ENCODE measurements around the gene NIM1K. TPM values are rescaled to one million over a fixed set of nuclear protein-coding genes. Genes with fewer than 3 reads are reported as not detected.

The NIM1K gene
- total RNA-seq, 1 experiment from 2014 or later, result 0.59 TPM

DNA sequence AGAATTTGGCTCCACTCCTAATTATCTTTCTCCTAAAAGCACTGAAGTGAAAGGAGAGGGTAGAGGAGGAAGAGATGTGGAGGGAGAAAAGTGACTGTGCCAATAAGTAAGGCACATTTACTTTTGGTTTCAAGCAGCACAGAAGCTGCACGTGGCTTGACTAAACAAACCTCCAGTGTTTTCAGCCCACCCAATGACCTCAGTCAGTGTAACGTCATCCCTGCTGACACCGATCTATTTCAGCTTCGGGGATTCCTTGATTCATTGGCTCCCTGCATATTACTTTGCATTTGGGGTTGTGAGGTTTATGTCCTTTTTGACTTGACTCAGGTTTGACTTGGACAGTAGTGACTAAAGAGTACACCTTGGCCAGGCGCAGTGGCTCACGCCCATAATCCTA is 35.6 kb upstream of the NIM1K start:
- Histone ChIP-seq H3K9me3 (ENCODE audit: control insufficient read depth, insufficient read depth, low read depth, low read length) (no peaks in the 10 kb centered on the region), H3K4me3 (ENCODE audit: low read depth in 2 of 2, low read length in 2 of 2) (no peak overlapping the region), H3K36me3 (ENCODE audit: control insufficient read depth, insufficient read depth, low read length) (0 out of 2 replicates have a peak, but pooled peaks cover 10% of the 10 kb centered on the region), H3K27me3 (ENCODE audit: control insufficient read depth, insufficient read depth, low read length) (no peaks in the 10 kb centered on the region), H3K4me1 (ENCODE audit: control insufficient read depth, insufficient read depth, low read length) (no peaks in the 10 kb centered on the region), H3K27ac (ENCODE audit: low read length) (no peak overlapping the region)
- TF ChIP-seq, protein P1, sequence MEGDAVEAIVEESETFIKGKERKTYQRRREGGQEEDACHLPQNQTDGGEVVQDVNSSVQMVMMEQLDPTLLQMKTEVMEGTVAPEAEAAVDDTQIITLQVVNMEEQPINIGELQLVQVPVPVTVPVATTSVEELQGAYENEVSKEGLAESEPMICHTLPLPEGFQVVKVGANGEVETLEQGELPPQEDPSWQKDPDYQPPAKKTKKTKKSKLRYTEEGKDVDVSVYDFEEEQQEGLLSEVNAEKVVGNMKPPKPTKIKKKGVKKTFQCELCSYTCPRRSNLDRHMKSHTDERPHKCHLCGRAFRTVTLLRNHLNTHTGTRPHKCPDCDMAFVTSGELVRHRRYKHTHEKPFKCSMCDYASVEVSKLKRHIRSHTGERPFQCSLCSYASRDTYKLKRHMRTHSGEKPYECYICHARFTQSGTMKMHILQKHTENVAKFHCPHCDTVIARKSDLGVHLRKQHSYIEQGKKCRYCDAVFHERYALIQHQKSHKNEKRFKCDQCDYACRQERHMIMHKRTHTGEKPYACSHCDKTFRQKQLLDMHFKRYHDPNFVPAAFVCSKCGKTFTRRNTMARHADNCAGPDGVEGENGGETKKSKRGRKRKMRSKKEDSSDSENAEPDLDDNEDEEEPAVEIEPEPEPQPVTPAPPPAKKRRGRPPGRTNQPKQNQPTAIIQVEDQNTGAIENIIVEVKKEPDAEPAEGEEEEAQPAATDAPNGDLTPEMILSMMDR (IDR thresholded peaks at IDR 0.05), result no peak
- TF ChIP-seq TCF7L2 (IDR thresholded peaks at IDR 0.05; ENCODE audit: low read depth, low read length), result no peak
- TF ChIP-seq SIN3A (IDR thresholded peaks at IDR 0.05; ENCODE audit: borderline replicate concordance, insufficient read depth, low read depth, low read length), result no peak
- TF ChIP-seq, protein P2, sequence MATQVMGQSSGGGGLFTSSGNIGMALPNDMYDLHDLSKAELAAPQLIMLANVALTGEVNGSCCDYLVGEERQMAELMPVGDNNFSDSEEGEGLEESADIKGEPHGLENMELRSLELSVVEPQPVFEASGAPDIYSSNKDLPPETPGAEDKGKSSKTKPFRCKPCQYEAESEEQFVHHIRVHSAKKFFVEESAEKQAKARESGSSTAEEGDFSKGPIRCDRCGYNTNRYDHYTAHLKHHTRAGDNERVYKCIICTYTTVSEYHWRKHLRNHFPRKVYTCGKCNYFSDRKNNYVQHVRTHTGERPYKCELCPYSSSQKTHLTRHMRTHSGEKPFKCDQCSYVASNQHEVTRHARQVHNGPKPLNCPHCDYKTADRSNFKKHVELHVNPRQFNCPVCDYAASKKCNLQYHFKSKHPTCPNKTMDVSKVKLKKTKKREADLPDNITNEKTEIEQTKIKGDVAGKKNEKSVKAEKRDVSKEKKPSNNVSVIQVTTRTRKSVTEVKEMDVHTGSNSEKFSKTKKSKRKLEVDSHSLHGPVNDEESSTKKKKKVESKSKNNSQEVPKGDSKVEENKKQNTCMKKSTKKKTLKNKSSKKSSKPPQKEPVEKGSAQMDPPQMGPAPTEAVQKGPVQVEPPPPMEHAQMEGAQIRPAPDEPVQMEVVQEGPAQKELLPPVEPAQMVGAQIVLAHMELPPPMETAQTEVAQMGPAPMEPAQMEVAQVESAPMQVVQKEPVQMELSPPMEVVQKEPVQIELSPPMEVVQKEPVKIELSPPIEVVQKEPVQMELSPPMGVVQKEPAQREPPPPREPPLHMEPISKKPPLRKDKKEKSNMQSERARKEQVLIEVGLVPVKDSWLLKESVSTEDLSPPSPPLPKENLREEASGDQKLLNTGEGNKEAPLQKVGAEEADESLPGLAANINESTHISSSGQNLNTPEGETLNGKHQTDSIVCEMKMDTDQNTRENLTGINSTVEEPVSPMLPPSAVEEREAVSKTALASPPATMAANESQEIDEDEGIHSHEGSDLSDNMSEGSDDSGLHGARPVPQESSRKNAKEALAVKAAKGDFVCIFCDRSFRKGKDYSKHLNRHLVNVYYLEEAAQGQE (IDR thresholded peaks at IDR 0.05; ENCODE audit: insufficient read depth in 1 of 2, low read depth in 2 of 2, low read length in 1 of 2), result no peak
- TF ChIP-seq POLR2AphosphoS5 (IDR thresholded peaks at IDR 0.05; ENCODE audit: low read depth, low read length), result no peak
- ChIA-PET CTCF (no interaction called here), POLR2A (no interaction called here)
- no TSS peak for BruUV-seq (replicated peaks)
- in situ Hi-C loops (cut with HindIII; ENCODE audit: low pct_unique_long_range_greater_than_20kb, low sequenced_read_pairs), result no loop called here
- ATAC-seq (no peak), DNase-seq (ENCODE audit: low read depth, low spot score) (no peak)
- intact Hi-C loops (cut with micrococcal nuclease; ENCODE audit: unreplicated experiment), result no loop called here

DNA sequence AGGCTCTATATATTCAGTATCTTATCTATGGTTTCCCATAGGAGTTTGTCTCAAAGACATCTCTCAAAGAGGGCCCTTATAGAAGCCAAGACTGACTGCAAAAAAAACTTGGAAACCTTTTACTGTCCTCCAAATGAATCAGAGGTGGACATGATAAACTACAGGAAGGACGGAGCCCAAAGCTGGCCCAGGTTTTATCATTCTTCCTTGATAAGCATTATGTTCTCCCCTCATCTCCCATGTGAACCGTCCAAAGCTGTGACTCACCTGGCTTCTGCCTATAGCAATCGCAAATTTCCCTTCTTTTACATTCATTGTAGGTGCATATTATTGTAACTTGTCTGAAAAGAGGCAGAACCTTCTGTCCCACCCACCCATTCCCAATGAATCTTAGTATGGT is 35.0 kb upstream of the NIM1K start:
- ChIA-PET POLR2A (no interaction called here), CTCF (no interaction called here)
- in situ Hi-C loops (cut with HindIII; ENCODE audit: low pct_unique_long_range_greater_than_20kb, low sequenced_read_pairs) (no loop called here), intact Hi-C loops (cut with micrococcal nuclease; ENCODE audit: unreplicated experiment) (no loop called here)
- TF ChIP-seq, protein P1 (IDR thresholded peaks at IDR 0.05), result no peak
- no peak for TF ChIP-seq POLR2AphosphoS5 (IDR thresholded peaks at IDR 0.05; ENCODE audit: low read depth, low read length)
- TF ChIP-seq SIN3A (IDR thresholded peaks at IDR 0.05; ENCODE audit: borderline replicate concordance, insufficient read depth, low read depth, low read length), result no peak
- TF ChIP-seq, protein P2 (IDR thresholded peaks at IDR 0.05; ENCODE audit: insufficient read depth in 1 of 2, low read depth in 2 of 2, low read length in 1 of 2), result no peak
- no peak for TF ChIP-seq TCF7L2 (IDR thresholded peaks at IDR 0.05; ENCODE audit: low read depth, low read length)
- H3K9me3 ChIP-seq (ENCODE audit: control insufficient read depth, insufficient read depth, low read depth, low read length), result no peaks in the 10 kb centered on the region
- H3K4me3 ChIP-seq (ENCODE audit: low read depth in 2 of 2, low read length in 2 of 2), result no peak overlapping the region
- no peaks in the 10 kb centered on the region for H3K27me3 ChIP-seq (ENCODE audit: control insufficient read depth, insufficient read depth, low read length)
- H3K27ac ChIP-seq (ENCODE audit: low read length), result no peak overlapping the region
- H3K4me1 ChIP-seq (ENCODE audit: control insufficient read depth, insufficient read depth, low read length), result no peaks in the 10 kb centered on the region
- DNase-seq (ENCODE audit: low read depth, low spot score) (no peak), ATAC-seq (no peak)
- peaks cover 15% of the 10 kb centered on the region; the same call in 1 of the 2 replicates for H3K36me3 ChIP-seq (ENCODE audit: control insufficient read depth, insufficient read depth, low read length)
- no TSS peak for BruUV-seq (replicated peaks)

All from Panc1 (cell line).